SK-N-SH treated with all-trans-retinoic acid at 6 μM for 48 hours (cell line): Measurements from ENCODE around the gene MAGEA8.
"Not testable (repeated sequence)": the region's sequence is repeated elsewhere in the genome, so short reads cannot be mapped to it uniquely, and the experiment has no call there.

Experiments
- ATAC-seq: fragments of 200-7000 bp; cut with Tn5 transposase; 3 replicates; pipeline ENCODE4 v1.9.1; 2020; ENCODE audit warnings: mild to moderate bottlenecking, moderate library complexity

MAGEA8 gene

GRCh38 chrX:149927964-149928258, 46.9 kb downstream of the MAGEA8 start:
- not testable (repeated sequence) for ATAC-seq

GRCh38 chrX:149928635-149929034, 47.7 kb downstream of the MAGEA8 start:
- not testable (repeated sequence) for ATAC-seq

- not testable (repeated sequence) for ATAC-seq
Observed at GRCh38 chrX:149929400-149929799, 48.4 kb downstream of the MAGEA8 start, which contains the start of gene HSFX4. HSFX4 (plus strand) TSS chrX:149929573; CDS start chrX:149929645, 72 bp downstream.

GRCh38 chrX:149931355-149931754, 50.4 kb downstream of the MAGEA8 start:
- ATAC-seq: not testable (repeated sequence)

- not testable (repeated sequence) for ATAC-seq
Observed at GRCh38 chrX:149932150-149932549, 51.2 kb downstream of the MAGEA8 start.

GRCh38 chrX:149932970-149933369, 52.0 kb downstream of the MAGEA8 start:
- ATAC-seq: not testable (repeated sequence)

- ATAC-seq: not testable (repeated sequence)
Observed at GRCh38 chrX:149933547-149933946, 52.6 kb downstream of the MAGEA8 start.
